Stomach smooth muscle (tissue), 2 donors: ENCODE results near the gene GALNT1.

Source experiments
- H3K27ac ChIP-seq: one replicate; pipeline ENCODE4 v1.7.0; 2013; ENCODE audit warnings: mild to moderate bottlenecking, low read length, inconsistent platforms
- H3K27me3 ChIP-seq, 2 donors: one replicate each; pipeline ENCODE4 v1.7.0; 2013; ENCODE audit warnings: low read length in 2 of 2; ENCODE audit not compliant: insufficient read depth in 2 of 2, control insufficient read depth in 1 of 2
- H3K36me3 ChIP-seq, 2 donors: one replicate each; pipeline ENCODE4 v1.7.0; 2013; ENCODE audit warnings: low read length in 2 of 2; ENCODE audit not compliant: control insufficient read depth in 2 of 2, insufficient read depth in 2 of 2
- H3K4me1 ChIP-seq: one replicate; pipeline ENCODE4 v1.7.0; 2013; ENCODE audit warnings: low read length; ENCODE audit not compliant: control insufficient read depth, insufficient read depth
- H3K4me3 ChIP-seq, 2 donors: one replicate each; pipeline ENCODE4 v1.7.0; 2013; ENCODE audit warnings: low read length in 2 of 2
- H3K9ac ChIP-seq, 2 donors: one replicate each; pipeline ENCODE4 v1.7.0; 2013; ENCODE audit warnings: low read length in 2 of 2, mild to moderate bottlenecking in 1 of 2
- H3K9me3 ChIP-seq, 2 donors: one replicate each; pipeline ENCODE4 v1.7.0; 2013; ENCODE audit warnings: low read length in 2 of 2; ENCODE audit not compliant: control insufficient read depth in 2 of 2
- donor health status: healthy.
- donor health status: Pancreatic carcinoma.

Gene GALNT1

DNA sequence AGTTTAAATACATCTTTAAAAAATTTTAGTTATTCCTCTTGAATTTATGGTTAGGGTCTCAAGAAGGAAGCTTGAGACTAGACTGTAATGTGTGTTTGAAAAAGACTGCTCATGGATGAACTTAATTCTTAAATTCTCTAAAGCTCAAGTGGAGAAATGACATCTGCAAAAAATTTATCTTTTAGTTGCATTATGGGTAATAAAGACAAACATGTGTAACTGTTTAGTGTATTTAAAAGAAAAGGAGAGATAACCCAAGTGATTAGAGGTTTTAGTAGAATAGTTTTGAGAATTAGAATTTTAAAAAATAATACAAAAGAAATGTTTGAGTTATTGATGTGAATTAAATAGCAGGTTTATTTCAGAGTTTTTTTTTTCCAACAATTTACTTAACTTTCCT, 36.7 kb downstream of the GALNT1 start:
- no peak overlapping the region for H3K9ac ChIP-seq
- H3K36me3 ChIP-seq = no peaks in the 10 kb centered on the region
- H3K27me3 ChIP-seq = no peaks in the 10 kb centered on the region
- H3K4me1 ChIP-seq = peaks cover 13% of the 10 kb centered on the region
- no peak overlapping the region for H3K4me3 ChIP-seq
- H3K27ac ChIP-seq = no peak overlapping the region
- no peaks in the 10 kb centered on the region for H3K9me3 ChIP-seq

DNA sequence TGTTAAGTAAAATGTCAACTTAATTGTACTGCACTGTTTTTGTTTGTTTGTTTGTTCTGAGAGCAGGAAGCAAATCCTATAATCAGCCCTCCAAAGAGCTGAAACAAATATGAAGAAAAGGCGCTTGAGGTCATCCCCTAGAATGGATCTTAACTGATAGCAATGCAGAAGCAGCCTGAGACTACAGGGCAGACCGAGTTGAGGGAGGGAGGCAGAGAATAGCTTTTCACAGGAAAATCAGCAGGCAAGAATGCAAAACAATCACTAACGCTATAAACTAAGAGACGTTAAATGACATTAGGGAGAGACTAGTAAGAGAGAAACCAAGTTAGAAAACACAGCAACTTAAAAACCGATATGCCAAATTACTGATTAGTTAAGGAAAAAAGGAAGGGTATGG, 37.2 kb downstream of the GALNT1 start:
- no peaks in the 10 kb centered on the region for H3K27me3 ChIP-seq
- H3K4me1 ChIP-seq = peaks cover 10% of the 10 kb centered on the region
- no peaks in the 10 kb centered on the region for H3K9me3 ChIP-seq
- no peak overlapping the region for H3K4me3 ChIP-seq
- no peak overlapping the region for H3K9ac ChIP-seq
- no peaks in the 10 kb centered on the region for H3K36me3 ChIP-seq
- H3K27ac ChIP-seq = no peak overlapping the region

DNA sequence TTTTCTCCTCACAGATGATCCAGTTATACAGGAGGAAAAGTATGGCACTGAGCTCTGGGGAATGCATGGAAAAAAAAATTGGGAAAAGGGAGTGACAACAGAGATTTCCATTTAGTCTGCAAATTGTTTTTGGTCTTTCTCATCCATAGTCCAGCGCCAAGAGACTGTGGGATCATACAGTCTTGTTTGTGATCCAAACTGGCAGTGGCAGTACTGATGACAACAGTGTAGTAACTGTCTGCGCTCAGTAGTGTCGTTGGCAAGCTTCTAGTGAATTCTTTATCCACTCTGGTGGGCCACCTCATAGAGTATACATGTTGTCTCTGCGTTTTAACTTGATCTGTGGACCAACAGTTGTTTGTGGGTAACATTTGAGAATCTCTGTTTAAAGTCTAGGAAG, 37.9 kb downstream of the GALNT1 start:
- peaks cover 10% of the 10 kb centered on the region for H3K4me1 ChIP-seq
- H3K27me3 ChIP-seq = no peaks in the 10 kb centered on the region
- no peak overlapping the region for H3K4me3 ChIP-seq
- no peaks in the 10 kb centered on the region for H3K36me3 ChIP-seq
- no peaks in the 10 kb centered on the region for H3K9me3 ChIP-seq
- no peak overlapping the region for H3K9ac ChIP-seq
- no peak overlapping the region for H3K27ac ChIP-seq

DNA sequence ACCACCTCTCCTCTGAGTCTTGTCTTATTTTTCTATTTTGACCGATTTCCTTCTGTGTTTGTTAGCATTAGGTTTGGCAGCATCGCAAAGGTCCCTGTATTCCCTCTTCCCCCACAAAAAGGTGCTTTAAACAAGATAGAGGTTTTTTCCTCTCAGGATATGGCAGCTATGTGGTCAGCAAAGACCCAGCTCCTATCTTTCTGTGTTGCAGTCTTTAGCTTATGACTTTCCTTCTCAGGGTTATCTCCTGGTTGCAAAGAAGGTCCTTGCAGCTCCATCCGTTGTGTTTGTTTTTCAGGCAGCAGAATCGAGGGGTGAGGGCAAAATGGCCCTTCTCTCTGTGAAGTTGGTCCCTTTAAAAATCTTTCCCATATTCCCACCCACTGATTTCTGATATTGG, 38.4 kb downstream of the GALNT1 start:
- Histone ChIP-seq H3K27me3 (no peaks in the 10 kb centered on the region), H3K4me3 (no peak overlapping the region), H3K27ac (no peak overlapping the region), H3K36me3 (no peaks in the 10 kb centered on the region), H3K4me1 (peaks cover 10% of the 10 kb centered on the region), H3K9me3 (no peaks in the 10 kb centered on the region), H3K9ac (no peak overlapping the region)

DNA sequence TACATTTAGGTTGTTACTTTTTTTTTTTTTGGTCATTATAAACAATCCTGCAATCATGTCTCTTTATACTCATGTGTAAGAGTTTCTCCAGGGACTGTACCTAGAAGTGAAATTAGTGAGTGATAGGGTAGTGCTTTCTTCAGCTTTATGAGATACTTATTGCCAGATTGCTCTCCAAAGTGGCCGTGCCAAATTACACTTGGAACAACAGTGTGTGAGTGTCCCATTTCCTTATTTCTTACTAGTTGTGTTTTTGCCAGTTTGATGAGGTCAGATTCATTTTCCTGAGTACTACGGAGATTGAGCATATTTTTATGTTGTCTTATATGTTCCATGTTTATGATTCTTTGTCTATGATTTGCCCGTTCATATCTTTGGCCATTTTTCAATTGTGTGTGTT, 39.2 kb downstream of the GALNT1 start:
- no peak overlapping the region for H3K27ac ChIP-seq
- no peak overlapping the region for H3K9ac ChIP-seq
- no peaks in the 10 kb centered on the region for H3K27me3 ChIP-seq
- H3K4me3 ChIP-seq = no peak overlapping the region
- peaks cover 10% of the 10 kb centered on the region for H3K4me1 ChIP-seq
- H3K36me3 ChIP-seq = no peaks in the 10 kb centered on the region
- H3K9me3 ChIP-seq = no peaks in the 10 kb centered on the region

DNA sequence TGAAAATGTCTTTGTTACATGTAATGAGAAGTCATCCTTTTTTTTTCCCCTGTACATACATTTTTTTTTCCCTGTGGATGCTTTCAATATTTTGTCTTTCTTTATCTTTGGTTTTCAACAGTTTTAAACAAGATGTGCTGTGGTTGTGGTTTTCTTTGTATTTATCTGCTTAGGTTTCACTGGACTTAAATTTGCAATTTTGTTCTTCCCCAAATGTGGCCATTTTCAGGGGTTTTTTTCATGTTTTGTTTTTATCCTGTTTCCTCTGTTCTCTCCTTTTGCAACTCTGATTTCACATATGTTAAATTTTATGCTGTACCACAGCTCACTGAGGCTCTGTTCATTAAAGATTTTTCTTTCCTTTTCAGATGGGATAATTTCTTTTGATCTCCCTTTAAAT, 41.7 kb downstream of the GALNT1 start:
- H3K4me1 ChIP-seq = no peaks in the 10 kb centered on the region
- no peak overlapping the region for H3K9ac ChIP-seq
- no peaks in the 10 kb centered on the region for H3K27me3 ChIP-seq
- H3K9me3 ChIP-seq = no peaks in the 10 kb centered on the region
- no peak overlapping the region for H3K27ac ChIP-seq
- H3K36me3 ChIP-seq = no peaks in the 10 kb centered on the region
- no peak overlapping the region for H3K4me3 ChIP-seq

DNA sequence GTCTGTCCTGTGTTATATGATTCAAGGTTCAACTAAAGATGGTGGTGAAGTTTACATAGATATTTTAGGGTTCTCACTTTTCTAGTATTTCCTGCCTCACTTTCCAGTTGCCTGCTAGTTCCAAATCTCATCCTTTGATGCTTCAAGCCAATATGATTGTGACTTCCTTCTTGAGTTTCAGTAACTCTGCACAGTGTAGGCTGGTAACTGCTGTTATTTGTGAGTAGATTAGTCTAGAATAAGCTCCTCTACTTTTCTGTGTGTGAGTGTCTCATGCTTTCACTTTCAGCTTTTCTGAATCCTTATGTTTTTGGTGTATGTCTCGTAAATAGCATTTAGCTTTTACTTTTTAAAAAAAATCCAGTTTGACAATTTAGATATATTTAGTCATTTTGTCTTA, 42.6 kb downstream of the GALNT1 start:
- H3K9me3 ChIP-seq = no peaks in the 10 kb centered on the region
- H3K9ac ChIP-seq = no peak overlapping the region
- no peak overlapping the region for H3K27ac ChIP-seq
- no peak overlapping the region for H3K4me3 ChIP-seq
- H3K36me3 ChIP-seq = no peaks in the 10 kb centered on the region
- no peaks in the 10 kb centered on the region for H3K4me1 ChIP-seq
- no peaks in the 10 kb centered on the region for H3K27me3 ChIP-seq

DNA sequence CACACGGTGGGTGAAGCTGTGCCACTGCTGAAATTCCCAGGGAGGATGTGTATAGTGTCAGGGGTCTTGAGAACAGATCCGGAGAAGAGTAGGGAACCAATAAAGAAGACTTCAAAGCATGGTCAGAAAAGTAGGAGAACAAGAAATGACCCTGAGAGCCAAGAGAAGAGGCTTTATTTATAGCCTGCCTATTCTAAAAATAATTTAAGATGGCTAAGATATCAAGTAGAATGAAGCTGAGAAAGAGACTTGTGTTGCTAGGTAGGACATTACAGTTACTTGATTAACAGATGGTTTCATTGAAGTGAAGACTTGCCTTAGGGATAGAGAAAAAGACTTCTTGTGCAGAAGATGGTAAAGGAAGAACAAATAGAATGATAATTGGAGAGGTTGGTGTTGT, 43.7 kb downstream of the GALNT1 start:
- H3K27ac ChIP-seq = no peak overlapping the region
- H3K4me1 ChIP-seq = no peaks in the 10 kb centered on the region
- H3K27me3 ChIP-seq = no peaks in the 10 kb centered on the region
- H3K4me3 ChIP-seq = no peak overlapping the region
- no peaks in the 10 kb centered on the region for H3K9me3 ChIP-seq
- no peak overlapping the region for H3K9ac ChIP-seq
- H3K36me3 ChIP-seq = no peaks in the 10 kb centered on the region

DNA sequence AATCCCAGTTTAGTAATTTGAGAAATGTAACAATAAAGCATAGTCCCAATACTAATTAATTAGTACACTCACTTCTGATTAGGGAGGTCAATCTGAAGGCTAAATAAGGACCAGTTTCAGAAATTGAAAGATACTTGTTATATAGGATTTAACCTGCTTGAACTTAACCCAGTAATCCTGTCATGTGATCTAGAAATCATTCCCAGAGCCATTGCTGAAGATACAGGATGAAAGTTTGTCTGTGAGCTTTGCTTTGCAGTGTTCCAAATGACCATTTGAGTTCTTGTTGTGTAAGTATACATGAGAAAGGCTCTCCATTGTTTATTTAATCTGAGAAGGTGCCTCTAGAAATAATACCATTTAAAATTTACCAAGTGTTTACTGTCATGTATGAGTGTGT, 52.2 kb downstream of the GALNT1 start:
- H3K36me3 ChIP-seq = no peaks in the 10 kb centered on the region
- no peak overlapping the region for H3K4me3 ChIP-seq
- no peak overlapping the region for H3K27ac ChIP-seq
- no peak overlapping the region for H3K9ac ChIP-seq
- H3K9me3 ChIP-seq = peaks cover 0 to 4% of the 10 kb centered on the region in 2 donors
- H3K27me3 ChIP-seq = no peaks in the 10 kb centered on the region
- H3K4me1 ChIP-seq = peaks cover 6% of the 10 kb centered on the region

DNA sequence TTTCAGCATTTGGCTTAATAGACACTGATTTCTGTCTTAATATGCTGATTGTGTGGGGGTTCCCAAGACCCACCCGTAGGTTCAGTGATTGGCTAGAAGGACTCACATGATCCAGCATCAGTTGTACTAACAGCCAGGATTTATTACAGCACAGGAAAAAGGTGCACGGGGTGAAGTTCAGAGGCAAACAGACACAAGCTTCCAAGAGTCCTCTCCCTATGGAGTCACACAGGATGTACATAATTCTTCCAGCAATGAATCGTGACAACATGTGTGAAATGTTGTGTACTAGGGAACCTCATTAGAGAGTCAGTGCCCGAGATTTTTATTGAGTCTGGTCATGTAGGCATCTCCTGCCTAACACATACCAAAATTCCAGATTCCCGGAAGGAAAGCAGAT, 52.8 kb downstream of the GALNT1 start:
- Histone ChIP-seq H3K36me3 (no peaks in the 10 kb centered on the region), H3K4me3 (no peak overlapping the region), H3K27me3 (no peaks in the 10 kb centered on the region), H3K4me1 (peaks cover 6% of the 10 kb centered on the region), H3K9me3 (peaks cover 0 to 4% of the 10 kb centered on the region in 2 donors), H3K27ac (peak overlapping the region; percentile 3), H3K9ac (no peak overlapping the region)

DNA sequence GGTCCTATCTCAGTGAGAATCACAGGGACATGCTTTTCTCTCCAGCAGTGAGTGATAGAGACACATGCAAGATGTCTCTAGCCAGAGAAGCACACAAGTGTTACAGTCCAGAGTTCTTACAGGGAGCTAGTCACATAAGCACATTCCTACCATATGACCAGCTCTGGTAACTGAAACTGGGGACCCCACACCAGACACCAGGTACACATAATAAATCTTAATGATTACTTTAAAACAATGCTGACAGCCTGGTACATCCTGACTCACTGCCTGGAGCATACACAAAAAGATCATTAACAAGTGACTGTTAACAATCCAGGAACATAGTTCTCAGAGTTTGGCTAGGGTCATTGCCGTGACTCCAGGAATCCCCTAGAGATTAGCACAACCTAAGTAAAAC, 53.6 kb downstream of the GALNT1 start:
- no peak overlapping the region for H3K9ac ChIP-seq
- peaks cover 0 to 4% of the 10 kb centered on the region in 2 donors for H3K9me3 ChIP-seq
- H3K4me3 ChIP-seq = no peak overlapping the region
- no peaks in the 10 kb centered on the region for H3K27me3 ChIP-seq
- H3K4me1 ChIP-seq = peaks cover 6% of the 10 kb centered on the region
- no peaks in the 10 kb centered on the region for H3K36me3 ChIP-seq
- no peak overlapping the region for H3K27ac ChIP-seq

DNA sequence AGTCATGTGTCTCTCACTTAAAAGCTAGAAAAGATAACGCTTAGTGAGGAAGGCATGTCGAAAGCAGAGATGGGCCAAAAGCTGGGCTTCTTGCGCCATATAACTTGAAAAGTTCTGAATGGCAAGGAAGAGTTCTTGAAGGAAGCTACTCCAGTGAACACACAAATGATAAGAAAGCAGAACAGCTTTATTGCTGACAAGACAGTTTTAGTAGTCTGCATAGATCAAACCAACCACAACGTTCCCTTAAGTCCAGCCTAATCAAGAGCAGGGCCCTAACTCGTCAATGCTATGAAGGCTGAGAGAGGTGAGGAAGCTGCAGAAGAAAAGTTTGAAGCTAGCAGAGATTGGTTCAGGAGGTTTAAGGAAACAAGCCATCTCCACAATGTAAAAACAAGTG, 55.7 kb downstream of the GALNT1 start:
- Histone ChIP-seq H3K4me3 (no peak overlapping the region), H3K27me3 (no peaks in the 10 kb centered on the region), H3K9me3 (peaks cover 0 to 4% of the 10 kb centered on the region in 2 donors), H3K9ac (no peak overlapping the region), H3K27ac (no peak overlapping the region), H3K4me1 (peaks cover 6% of the 10 kb centered on the region), H3K36me3 (no peaks in the 10 kb centered on the region)
